Small intestine (tissue), 7 donors: ENCODE measurements around the gene ANKS6. TPM values are rescaled to one million over a fixed set of nuclear protein-coding genes. Genes with fewer than 3 reads are reported as not detected.

Experiments
- DNase-seq, 2 donors: peaks; one replicate each; pipeline versions ENCODE4 v3.0.0 to v3.0.0-alpha.2; 2013
- FAIRE-seq: peaks from 2 replicates; lab custom pipeline; 2012; peaks lifted over from hg19 to GRCh38; lab: Jason Lieb, UNC
- H3K27ac ChIP-seq, 3 donors: one replicate each; pipeline ENCODE4 v1.5.1; 2013; ENCODE audit warnings: low read length in 2 of 3, mild to moderate bottlenecking in 2 of 3, control low read depth in 1 of 3, inconsistent platforms in 1 of 3, low read depth in 1 of 3, moderate library complexity in 1 of 3
- H3K27me3 ChIP-seq, 3 donors: one replicate each; pipeline ENCODE4 v1.6.1; 2013; ENCODE audit warnings: low read length in 3 of 3, inconsistent platforms in 1 of 3; ENCODE audit not compliant: control insufficient read depth in 3 of 3, insufficient read depth in 3 of 3
- H3K36me3 ChIP-seq, 3 donors: one replicate each; pipeline ENCODE4 v1.6.1; 2013; ENCODE audit warnings: low read length in 3 of 3, inconsistent platforms in 1 of 3, low read depth in 1 of 3, mild to moderate bottlenecking in 1 of 3, moderate library complexity in 1 of 3; ENCODE audit not compliant: control insufficient read depth in 3 of 3, insufficient read depth in 2 of 3
- H3K4me1 ChIP-seq, 3 donors: one replicate each; pipeline ENCODE4 v1.6.1; 2013; ENCODE audit warnings: low read length in 2 of 3, inconsistent platforms in 1 of 3, low read depth in 1 of 3, mild to moderate bottlenecking in 1 of 3, moderate library complexity in 1 of 3; ENCODE audit not compliant: control insufficient read depth in 3 of 3, insufficient read depth in 2 of 3
- H3K4me3 ChIP-seq, 3 donors: one replicate each; pipeline ENCODE4 v1.5.1; 2013; ENCODE audit warnings: low read length in 3 of 3, control low read depth in 1 of 3, inconsistent platforms in 1 of 3, low read depth in 1 of 3, mild to moderate bottlenecking in 1 of 3, moderate library complexity in 1 of 3
- H3K9me3 ChIP-seq, 2 donors: one replicate each; pipeline ENCODE4 v1.6.1; 2013; ENCODE audit warnings: low read depth in 1 of 2, low read length in 1 of 2; ENCODE audit not compliant: control insufficient read depth in 2 of 2, insufficient read depth in 1 of 2
- WGBS, 3 donors: extraction: QIAGEN DNeasy Blood & Tissue Kit; methylation state at CpG; one replicate each; pipeline ENCODE4 v1.1.7; 2013; 5-methylcytosine and 5-hydroxymethylcytosine counted together
- polyA plus RNA-seq, 4 donors: library from polyadenylated mRNA; stranded (reverse) in 3 of 4; unstranded in 1 of 4; fragments of 200-250 nt in 3 of 4; fragments of 120-200 nt in 1 of 4; gene quantifications; one replicate each; pipeline versions ENCODE4 v1.2.1 to v1.2.3, GENCODE V29; 2013
- donor health status: healthy with polysubstance abuse.
- donor health status: control.
- donor health status: control.
- donor health status: Bipolar disorder and iron deficiency.
- donor health status: healthy.

The ANKS6 gene
- polyA plus RNA-seq, 4 donors: 17.3 to 33.3 (median 19.3) TPM

- FAIRE-seq (no peak), DNase-seq (no peak)
- H3K9me3 ChIP-seq: no peaks in the 10 kb centered on the region
- peaks cover 4 to 55% (median 11%) of the 10 kb centered on the region in 3 donors for H3K36me3 ChIP-seq
- 84 to 96% (median 84%) methylated on average over 2 of the region's 2 CpGs for WGBS, 3 donors
- no peak overlapping the region for H3K27ac ChIP-seq
- no peak overlapping the region for H3K4me3 ChIP-seq
- no peaks in the 10 kb centered on the region for H3K4me1 ChIP-seq
- H3K27me3 ChIP-seq: no peaks in the 10 kb centered on the region
Observed at GRCh38 chr9:98751210-98751609, 45.1 kb downstream of the ANKS6 start.

- Histone ChIP-seq H3K36me3 (peaks cover 4 to 54% (median 10%) of the 10 kb centered on the region in 3 donors), H3K4me3 (no peak overlapping the region), H3K27me3 (no peaks in the 10 kb centered on the region), H3K27ac (no peak overlapping the region), H3K4me1 (no peaks in the 10 kb centered on the region), H3K9me3 (no peaks in the 10 kb centered on the region)
- DNase-seq (no peak), FAIRE-seq (no peak)
- WGBS, 3 donors: 86 to 97% (median 93%) methylated on average over 5 of the region's 5 CpGs
Observed at GRCh38 chr9:98750364-98751060, 45.8 kb downstream of the ANKS6 start.

GRCh38 chr9:98747476-98747875, 48.9 kb downstream of the ANKS6 start:
- no peak overlapping the region for H3K4me3 ChIP-seq
- 94 to 97% (median 95%) methylated on average over 5 of the region's 5 CpGs for WGBS, 3 donors
- no peak for FAIRE-seq
- DNase-seq: no peak
- H3K27me3 ChIP-seq: no peaks in the 10 kb centered on the region
- H3K4me1 ChIP-seq: no peaks in the 10 kb centered on the region
- H3K27ac ChIP-seq: no peak overlapping the region
- H3K36me3 ChIP-seq: peaks cover 2 to 62% (median 6%) of the 10 kb centered on the region in 3 donors
- H3K9me3 ChIP-seq: no peaks in the 10 kb centered on the region

- FAIRE-seq: no peak
- 90 to 95% (median 91%) methylated on average over 7 of the region's 7 CpGs for WGBS, 3 donors
- H3K27ac ChIP-seq: no peak overlapping the region
- no peak overlapping the region for H3K4me3 ChIP-seq
- no peaks in the 10 kb centered on the region for H3K4me1 ChIP-seq
- DNase-seq: no peak
- H3K36me3 ChIP-seq: peaks cover 2 to 60% (median 6%) of the 10 kb centered on the region in 3 donors
- H3K27me3 ChIP-seq: no peaks in the 10 kb centered on the region
- no peaks in the 10 kb centered on the region for H3K9me3 ChIP-seq
Observed at GRCh38 chr9:98745470-98745869, 50.9 kb downstream of the ANKS6 start.

- no peak overlapping the region for H3K4me3 ChIP-seq
- no peaks in the 10 kb centered on the region for H3K4me1 ChIP-seq
- 92 to 95% (median 94%) methylated on average over 14 of the region's 14 CpGs for WGBS, 3 donors
- H3K36me3 ChIP-seq: peaks cover 2 to 63% (median 6%) of the 10 kb centered on the region in 3 donors
- DNase-seq (no peak), FAIRE-seq (no peak)
- peaks cover 0 to under 1% of the 10 kb centered on the region in 2 donors for H3K9me3 ChIP-seq
- no peaks in the 10 kb centered on the region for H3K27me3 ChIP-seq
- no peak overlapping the region for H3K27ac ChIP-seq
Observed at GRCh38 chr9:98743818-98744611, 52.3 kb downstream of the ANKS6 start.

GRCh38 chr9:98743329-98743728, 53.0 kb downstream of the ANKS6 start:
- Histone ChIP-seq H3K27ac (no peak overlapping the region), H3K9me3 (peaks cover 0 to 5% of the 10 kb centered on the region in 2 donors), H3K36me3 (peaks cover under 1 to 62% (median 4%) of the 10 kb centered on the region in 3 donors), H3K4me3 (no peak overlapping the region), H3K27me3 (no peaks in the 10 kb centered on the region), H3K4me1 (no peaks in the 10 kb centered on the region)
- 89 to 98% (median 94%) methylated on average over 2 of the region's 2 CpGs for WGBS, 3 donors
- DNase-seq (no peak), FAIRE-seq (no peak)

DNA sequence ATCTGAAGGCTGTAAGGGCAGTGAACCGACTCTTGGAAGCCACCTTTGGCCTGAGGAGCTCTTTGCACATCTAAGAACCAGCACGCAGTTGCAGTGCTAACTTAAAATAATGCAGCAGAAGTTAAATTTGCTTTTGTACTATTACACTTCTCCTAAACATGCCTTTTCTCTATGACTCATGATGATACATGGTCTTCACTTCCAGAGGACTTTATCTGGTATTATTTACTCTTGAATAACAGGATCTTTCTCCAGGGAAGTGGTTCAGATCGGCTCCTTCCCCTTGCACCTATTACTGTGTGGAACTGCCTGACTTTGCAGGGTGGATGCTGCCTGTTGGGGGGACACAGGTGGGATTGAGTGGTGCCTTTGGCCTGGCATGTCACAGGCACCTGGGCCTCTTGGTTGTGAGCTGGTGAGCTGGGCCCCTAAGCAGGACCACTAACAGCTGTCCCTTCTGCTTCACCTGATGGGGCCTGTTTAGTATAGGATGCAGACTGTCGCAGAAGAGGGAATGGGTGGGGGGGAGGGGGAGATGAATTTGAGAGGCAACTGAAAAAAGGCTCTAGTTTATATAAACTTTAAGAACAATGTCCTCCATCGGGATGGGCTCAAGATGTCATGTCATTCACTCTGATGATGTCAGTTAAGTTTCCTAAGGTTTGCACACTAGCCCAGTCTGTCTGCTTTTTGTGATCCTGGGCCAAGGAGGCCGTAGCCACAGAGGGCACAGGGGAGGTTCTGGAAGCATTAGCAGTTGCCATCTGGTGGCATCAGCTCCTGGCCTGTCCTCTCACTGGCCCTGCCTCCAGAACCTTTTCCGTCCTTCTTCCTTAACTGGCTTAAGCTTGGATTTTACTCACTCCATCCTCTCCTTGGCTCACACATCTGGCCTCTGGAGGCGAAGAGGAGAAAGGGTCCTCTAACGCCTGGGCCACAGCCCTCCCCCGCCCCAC, 53.8 kb downstream of the ANKS6 start:
- 77 to 93% (median 82%) methylated on average over 9 to 10 of the region's 10 CpGs for WGBS, 3 donors
- no peak for DNase-seq
- Histone ChIP-seq H3K27ac (no peak overlapping the region), H3K9me3 (peaks cover 0 to 5% of the 10 kb centered on the region in 2 donors), H3K27me3 (no peaks in the 10 kb centered on the region), H3K36me3 (peaks cover 0 to 56% (median 4%) of the 10 kb centered on the region in 3 donors), H3K4me1 (no peaks in the 10 kb centered on the region), H3K4me3 (no peak overlapping the region)
- FAIRE-seq: no peak
